CD4-positive, alpha-beta memory T cell (primary cell): Measurements from ENCODE around the gene CAMK2G. TPM values are rescaled to one million over a fixed set of nuclear protein-coding genes. Genes with fewer than 3 reads are reported as not detected.

Source experiments
- CTCF ChIA-PET: fragments of 350-600 bp; sonication (Branson Sonifier 250); formaldehyde crosslinking; loops from one replicate; lab custom pipeline; 2021; ENCODE audit warnings: inconsistent platforms; ENCODE audit not compliant: partially characterized antibody; lab: Charles Lee
- POLR2A ChIA-PET: fragments of 350-600 bp; sonication (Branson Sonifier 250); formaldehyde crosslinking; loops from one replicate; lab custom pipeline; 2021; ENCODE audit not compliant: partially characterized antibody; lab: Charles Lee
- DNase-seq, 5 donors: peaks; one replicate each; pipeline versions ENCODE4 v3.0.0 to v3.0.0-alpha.2; 2020 to 2022; ENCODE audit warnings: mixed read lengths in 1 of 5
- H3K27ac ChIP-seq: one replicate; pipeline ENCODE4 v1.7.0; 2013; ENCODE audit warnings: low read depth, low read length
- H3K27me3 ChIP-seq: 2 replicates; pipeline ENCODE4 v1.7.0; 2013; ENCODE audit warnings: mild to moderate bottlenecking, low read length, moderate library complexity; ENCODE audit not compliant: insufficient read depth
- H3K36me3 ChIP-seq: 2 replicates; pipeline ENCODE4 v1.7.0; 2013; ENCODE audit warnings: mild to moderate bottlenecking, low read length, moderate library complexity; ENCODE audit not compliant: insufficient read depth
- H3K4me1 ChIP-seq: 2 replicates; pipeline ENCODE4 v1.7.0; 2013; ENCODE audit warnings: mild to moderate bottlenecking, low read length, moderate library complexity; ENCODE audit not compliant: insufficient read depth
- H3K4me3 ChIP-seq, 2 donors: one replicate each; pipeline ENCODE4 v1.7.0; 2013; ENCODE audit warnings: low read length in 2 of 2, mild to moderate bottlenecking in 1 of 2
- H3K9me3 ChIP-seq, 2 donors: one replicate each; pipeline ENCODE4 v1.7.0; 2013; ENCODE audit warnings: low read length in 2 of 2, control low read depth in 1 of 2; ENCODE audit not compliant: control insufficient read depth in 1 of 2
- H3K27ac Mint-ChIP-seq, 7 donors: one replicate each; pipeline ENCODE4 v1.8.0; 2020 to 2021; ENCODE audit warnings: mixed read lengths in 7 of 7, mild to moderate bottlenecking in 6 of 7, inconsistent platforms in 3 of 7, moderate library complexity in 3 of 7
- H3K27me3 Mint-ChIP-seq, 2 donors: one replicate each; pipeline ENCODE4 v1.8.0; 2020 to 2021; ENCODE audit warnings: mixed read lengths in 2 of 2
- H3K36me3 Mint-ChIP-seq, 2 donors: one replicate each; pipeline ENCODE4 v1.8.0; 2020 to 2021; ENCODE audit warnings: mixed read lengths in 2 of 2, inconsistent platforms in 1 of 2, mild to moderate bottlenecking in 1 of 2
- H3K4me1 Mint-ChIP-seq, 4 donors: one replicate each; pipeline ENCODE4 v1.8.0; 2020 to 2021; ENCODE audit warnings: mixed read lengths in 4 of 4, mild to moderate bottlenecking in 1 of 4
- H3K4me3 Mint-ChIP-seq, 8 donors: one replicate each; pipeline ENCODE4 v1.8.0; 2020 to 2021; ENCODE audit warnings: mixed read lengths in 8 of 8, mild to moderate bottlenecking in 7 of 8, moderate library complexity in 6 of 8, inconsistent platforms in 3 of 8
- H3K9me3 Mint-ChIP-seq, 8 donors: one replicate each; pipeline ENCODE4 v1.8.0; 2020 to 2021; ENCODE audit warnings: mixed read lengths in 8 of 8, mild to moderate bottlenecking in 5 of 8, inconsistent platforms in 3 of 8, moderate library complexity in 1 of 8
- intact Hi-C: fragments of 100-400 bp; cut with micrococcal nuclease; formaldehyde crosslinking; loops from one replicate; pipeline ENCODE4 v1.15.1; 2023
- polyA plus RNA-seq, 2 donors: library from polyadenylated mRNA; unstranded; fragments of 300-500 nt; fragmentation: Illumina TruSeq; gene quantifications; one replicate each; pipeline ENCODE4 v1.2.3, GENCODE V29; 2021
- total RNA-seq, 2 experiments: library from RNA; stranded (reverse); gene quantifications; one replicate each; pipeline ENCODE4 v1.2.3, GENCODE V29; 2021

Gene CAMK2G
- total and polyA plus RNA-seq, 4 experiments from 2014 or later, result 3.8 to 70.4 (median 36.0) TPM

- H3K27ac ChIP-seq, result peak overlapping the region; percentile 77
- Mint-ChIP-seq H3K4me3 (peak overlapping the region; percentile 94 to 99 (median 98)), H3K27me3 (peaks cover 2% of the 10 kb centered on the region in 2 donors), H3K36me3 (peaks cover 14 to 45% of the 10 kb centered on the region in 2 donors), H3K4me1 (peaks cover 32 to 60% (median 45%) of the 10 kb centered on the region in 4 donors), H3K9me3 (peaks cover 0 to 3% (median 0%) of the 10 kb centered on the region in 8 donors), H3K27ac (peak overlapping the region; percentile 95 to 99 (median 99))
- ChIA-PET CTCF (interaction anchor here (1.3 to 2.2 kb wide), 5 partner anchors 9 to 42 kb away, joined by 5 to 14 read pairs (median 6); partner anchors contain the start of gene SEC24C), POLR2A (interaction anchor here (0.7 to 10.8 kb wide), 10 partner anchors 9 to 56 kb away, joined by 3 to 286 read pairs (median 9); partner anchors contain the start of gene SEC24C)
- peaks cover 48% of the 10 kb centered on the region for H3K4me1 ChIP-seq
- no peaks in the 10 kb centered on the region for H3K9me3 ChIP-seq
- H3K4me3 ChIP-seq, result peak overlapping the region; percentile 62 to 64
- DNase-seq, result peak; percentile 58 to 75 (median 64)
- peaks cover 20% of the 10 kb centered on the region for H3K36me3 ChIP-seq
- H3K27me3 ChIP-seq, result no peaks in the 10 kb centered on the region
- intact Hi-C loops, result loop anchor here (1.0 to 10.0 kb wide), 8 partner anchors 14 to 1449 kb away; partner anchors contain the start of genes AP3M1, COMTD1, KAT6B and NDST2
These were observed 88.4 kb downstream of the CAMK2G start for GRCh38 chr10:73785721-73786511.

- intact Hi-C loops, result loop anchor here (1.0 to 10.0 kb wide), 8 partner anchors 13 to 1450 kb away; partner anchors contain the start of genes AP3M1, COMTD1, KAT6B and NDST2
- Histone ChIP-seq H3K27me3 (no peaks in the 10 kb centered on the region), H3K9me3 (no peaks in the 10 kb centered on the region), H3K4me1 (peaks cover 54% of the 10 kb centered on the region), H3K4me3 (peak within 1 kb of the TSS; percentile 62 to 64), H3K27ac (peak within 1 kb of the TSS; percentile 77), H3K36me3 (peaks cover 14% of the 10 kb centered on the region)
- CTCF ChIA-PET, result interaction anchor here (1.3 to 2.2 kb wide), 4 partner anchors 9 to 41 kb away, joined by 5 to 14 read pairs (median 6); partner anchors contain the start of gene SEC24C
- Mint-ChIP-seq H3K4me1 (peaks cover 35 to 67% (median 50%) of the 10 kb centered on the region in 4 donors), H3K4me3 (peak within 1 kb of the TSS; percentile 94 to 99 (median 98)), H3K27me3 (peaks cover 2% of the 10 kb centered on the region in 2 donors), H3K36me3 (peaks cover 9 to 40% of the 10 kb centered on the region in 2 donors), H3K27ac (peak within 1 kb of the TSS; percentile 95 to 99 (median 99)), H3K9me3 (peaks cover 0 to 5% (median 0%) of the 10 kb centered on the region in 8 donors)
- DNase-seq, result peak; percentile 85 to 96 (median 89)
- POLR2A ChIA-PET, result interaction anchor here (0.7 to 10.8 kb wide), 9 partner anchors 9 to 55 kb away, joined by 3 to 286 read pairs (median 10); partner anchors contain the start of gene SEC24C
These were observed 89.1 kb downstream of the CAMK2G start, which contains the start of gene ZSWIM8 for GRCh38 chr10:73785211-73785720. Gene ZSWIM8 (plus strand): TSS chr10:73785606. CDS start chr10:73785879, 273 bp downstream.

GRCh38 chr10:73782749-73783085 is 91.6 kb downstream of the CAMK2G start:
- peak overlapping the region; percentile 99 to 100 (median 100) for H3K4me3 Mint-ChIP-seq
- H3K27me3 ChIP-seq, result no peaks in the 10 kb centered on the region
- POLR2A ChIA-PET, result interaction anchor here (1.3 to 10.8 kb wide), 6 partner anchors 10 to 287 kb away, joined by 4 to 286 read pairs (median 24); partner anchors contain the start of gene SEC24C
- CTCF ChIA-PET, result interaction anchor here (1.1 to 8.0 kb wide), 4 partner anchors 11 to 36 kb away, joined by 3 to 101 read pairs (median 4); a partner anchor contains a TSS
- peak overlapping the region; percentile 90 for H3K27ac ChIP-seq
- DNase-seq, result no peak
- H3K27ac Mint-ChIP-seq, result peak overlapping the region; percentile 97 to 100 (median 99)
- intact Hi-C loops, result loop anchor here (10.0 kb wide), 2 partner anchors 1042 to 1452 kb away; partner anchors contain the start of genes COMTD1 and KAT6B
- peaks cover 2% of the 10 kb centered on the region in 2 donors for H3K27me3 Mint-ChIP-seq
- peaks cover 5 to 35% of the 10 kb centered on the region in 2 donors for H3K36me3 Mint-ChIP-seq
- H3K9me3 Mint-ChIP-seq, result peaks cover 0 to 5% (median 0%) of the 10 kb centered on the region in 8 donors
- no peaks in the 10 kb centered on the region for H3K9me3 ChIP-seq
- peak overlapping the region; percentile 79 to 90 for H3K4me3 ChIP-seq
- peaks cover 8% of the 10 kb centered on the region for H3K36me3 ChIP-seq
- peaks cover 37 to 67% (median 54%) of the 10 kb centered on the region in 4 donors for H3K4me1 Mint-ChIP-seq
- peaks cover 55% of the 10 kb centered on the region for H3K4me1 ChIP-seq

- H3K4me1 Mint-ChIP-seq, result peaks cover 37 to 67% (median 50%) of the 10 kb centered on the region in 4 donors
- peak within 1 kb of the TSS; percentile 99 to 100 (median 100) for H3K4me3 Mint-ChIP-seq
- H3K36me3 Mint-ChIP-seq, result peaks cover 5 to 38% of the 10 kb centered on the region in 2 donors
- H3K27ac Mint-ChIP-seq, result peak within 1 kb of the TSS; percentile 97 to 100 (median 99)
- Histone ChIP-seq H3K4me3 (peak within 1 kb of the TSS; percentile 79 to 90), H3K4me1 (peaks cover 52% of the 10 kb centered on the region), H3K9me3 (no peaks in the 10 kb centered on the region), H3K27me3 (no peaks in the 10 kb centered on the region), H3K36me3 (peaks cover 14% of the 10 kb centered on the region), H3K27ac (peak within 1 kb of the TSS; percentile 90)
- CTCF ChIA-PET, result interaction anchor here (1.0 to 8.0 kb wide), 7 partner anchors 7 to 98 kb away, joined by 3 to 101 read pairs (median 4); a partner anchor contains a TSS
- DNase-seq, result peak; percentile 85 to 92 (median 87)
- POLR2A ChIA-PET, result interaction anchor here (0.9 to 10.8 kb wide), 11 partner anchors 10 to 369 kb away, joined by 3 to 286 read pairs (median 7); partner anchors contain the start of genes CAMK2G and SEC24C
- peaks cover 0 to 5% (median 0%) of the 10 kb centered on the region in 8 donors for H3K9me3 Mint-ChIP-seq
- peaks cover 2% of the 10 kb centered on the region in 2 donors for H3K27me3 Mint-ChIP-seq
- intact Hi-C loops, result loop anchor here (10.0 kb wide), 2 partner anchors 1043 to 1453 kb away; partner anchors contain the start of genes COMTD1 and KAT6B
These were observed 92.2 kb downstream of the CAMK2G start, which contains the start of gene CHCHD1 for GRCh38 chr10:73781879-73782748. Gene CHCHD1 (plus strand): TSS chr10:73782048. CDS start chr10:73782076, 28 bp downstream.

GRCh38 chr10:73781548-73781878 is 92.8 kb downstream of the CAMK2G start:
- peaks cover 51% of the 10 kb centered on the region for H3K4me1 ChIP-seq
- peaks cover 37 to 67% (median 48%) of the 10 kb centered on the region in 4 donors for H3K4me1 Mint-ChIP-seq
- peak overlapping the region; percentile 90 for H3K27ac ChIP-seq
- H3K4me3 ChIP-seq, result peak overlapping the region; percentile 79 to 90
- peaks cover 17% of the 10 kb centered on the region for H3K36me3 ChIP-seq
- no peaks in the 10 kb centered on the region for H3K27me3 ChIP-seq
- peaks cover 8 to 39% of the 10 kb centered on the region in 2 donors for H3K36me3 Mint-ChIP-seq
- intact Hi-C loops, result loop anchor here (10.0 kb wide), 2 partner anchors 1043 to 1453 kb away; partner anchors contain the start of genes COMTD1 and KAT6B
- H3K27ac Mint-ChIP-seq, result peak overlapping the region; percentile 97 to 100 (median 99)
- CTCF ChIA-PET, result interaction anchor here (1.0 to 8.0 kb wide), 6 partner anchors 8 to 98 kb away, joined by 3 to 101 read pairs (median 4); a partner anchor contains a TSS
- H3K9me3 ChIP-seq, result no peaks in the 10 kb centered on the region
- POLR2A ChIA-PET, result interaction anchor here (0.9 to 10.8 kb wide), 11 partner anchors 8 to 370 kb away, joined by 3 to 286 read pairs (median 7); partner anchors contain the start of genes CAMK2G and SEC24C
- peak overlapping the region; percentile 99 to 100 (median 100) for H3K4me3 Mint-ChIP-seq
- DNase-seq, result no peak
- peaks cover 0 to 5% (median 0%) of the 10 kb centered on the region in 8 donors for H3K9me3 Mint-ChIP-seq
- peaks cover 2% of the 10 kb centered on the region in 2 donors for H3K27me3 Mint-ChIP-seq
